BJ (cell line): ENCODE measurements around the gene CFI. TPM values are rescaled to one million over a fixed set of nuclear protein-coding genes. Genes with fewer than 3 reads are reported as not detected.

Experiments
- CTCF ChIA-PET: fragments of 350-600 bp; formaldehyde crosslinking; extraction: SDS; loops from one replicate; lab custom pipeline; 2021; ENCODE audit warnings: antibody characterized with exemption, inconsistent platforms; lab: Yijun Ruan, JAX
- POLR2A ChIA-PET: fragments of 300-600 bp; sonication (Branson Sonifier 250); formaldehyde crosslinking; extraction: SDS; loops from one replicate; lab custom pipeline; 2021; ENCODE audit warnings: antibody characterized with exemption; lab: Charles Lee
- DNase-seq: peaks from one replicate; pipeline ENCODE4 v3.0.0-alpha.2; 2011; ENCODE audit warnings: low read depth
- H3K27me3 ChIP-seq: 2 replicates; pipeline ENCODE4 v1.6.0; 2011; ENCODE audit warnings: low read length; ENCODE audit not compliant: control insufficient read depth, insufficient read depth
- H3K36me3 ChIP-seq: 2 replicates; pipeline ENCODE4 v1.5.1; 2011; ENCODE audit warnings: low read length; ENCODE audit not compliant: control insufficient read depth, insufficient read depth
- H3K4me3 ChIP-seq: 2 replicates; pipeline ENCODE4 v1.5.1; 2011; ENCODE audit warnings: low read depth, mild to moderate bottlenecking, control low read depth, low read length
- polyA plus RNA-seq: library from polyadenylated mRNA; depleted of rRNA; stranded (reverse); fragments of >200 nt; gene quantifications from 2 replicates; pipeline ENCODE4 v1.2.3, GENCODE V29; 2011
- TF ChIP-seq, protein P1 (sequence below): IDR thresholded peaks from 2 replicates; pipeline ENCODE4 v1.5.1; 2011; ENCODE audit warnings: low read depth, mild to moderate bottlenecking, control low read depth, inconsistent platforms, low read length, moderate library complexity; ENCODE audit not compliant: insufficient read depth

The CFI gene
- polyA plus RNA-seq, 1 experiment, result 1.3 TPM

DNA sequence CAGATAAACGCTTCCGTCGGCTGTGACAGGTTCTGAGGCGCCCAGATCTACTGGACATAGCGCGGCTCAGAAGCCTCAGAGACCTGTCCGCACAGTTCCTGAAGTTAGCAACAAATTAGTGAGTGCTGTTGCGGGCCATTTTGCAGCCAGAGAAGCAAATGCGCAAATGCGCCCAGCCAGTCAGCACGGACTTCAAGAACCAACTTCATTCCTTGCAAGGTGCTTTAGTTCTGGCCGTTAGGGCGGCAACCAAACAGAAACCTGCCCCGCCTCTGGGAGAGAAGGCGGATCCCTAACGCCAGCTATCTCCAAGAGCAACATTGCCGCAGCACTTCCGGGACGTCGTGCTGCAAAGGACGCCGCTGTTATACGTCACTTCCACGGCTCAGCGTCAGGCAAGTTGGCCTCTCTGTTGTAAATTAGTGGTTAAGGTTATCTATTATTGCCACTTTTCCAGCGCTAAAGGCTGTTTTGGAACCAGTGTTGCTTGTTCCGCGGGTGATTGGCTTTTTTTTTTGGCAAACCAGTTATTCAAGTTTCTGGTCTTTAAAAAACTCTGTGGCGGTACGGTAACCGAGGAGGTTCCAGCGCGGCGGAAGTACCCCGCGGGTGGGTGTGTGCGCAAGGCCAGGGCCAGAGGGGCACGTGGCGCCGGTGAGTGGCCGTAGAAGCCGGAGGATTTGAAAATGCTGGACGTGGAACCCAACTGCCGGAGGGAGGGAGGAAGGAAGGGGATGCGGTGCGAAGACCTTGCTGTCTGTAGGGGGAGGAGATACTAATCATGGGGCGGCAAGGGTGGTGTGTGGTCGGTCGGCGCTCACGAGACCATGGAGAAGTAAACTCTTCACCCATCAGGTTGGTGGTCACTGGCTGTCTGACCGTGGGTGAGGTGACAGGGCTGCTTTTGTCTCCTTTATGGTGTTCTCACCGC, 13.6 kb upstream of the CFI start, which contains the start of gene GAR1:
TSS of gene GAR1 (plus strand) at position 612 of the 931 bp plus-strand sequence. CDS start 403 bp downstream, outside the sequence.
- DNase-seq, result peak; percentile 58
- TF ChIP-seq, protein P1, sequence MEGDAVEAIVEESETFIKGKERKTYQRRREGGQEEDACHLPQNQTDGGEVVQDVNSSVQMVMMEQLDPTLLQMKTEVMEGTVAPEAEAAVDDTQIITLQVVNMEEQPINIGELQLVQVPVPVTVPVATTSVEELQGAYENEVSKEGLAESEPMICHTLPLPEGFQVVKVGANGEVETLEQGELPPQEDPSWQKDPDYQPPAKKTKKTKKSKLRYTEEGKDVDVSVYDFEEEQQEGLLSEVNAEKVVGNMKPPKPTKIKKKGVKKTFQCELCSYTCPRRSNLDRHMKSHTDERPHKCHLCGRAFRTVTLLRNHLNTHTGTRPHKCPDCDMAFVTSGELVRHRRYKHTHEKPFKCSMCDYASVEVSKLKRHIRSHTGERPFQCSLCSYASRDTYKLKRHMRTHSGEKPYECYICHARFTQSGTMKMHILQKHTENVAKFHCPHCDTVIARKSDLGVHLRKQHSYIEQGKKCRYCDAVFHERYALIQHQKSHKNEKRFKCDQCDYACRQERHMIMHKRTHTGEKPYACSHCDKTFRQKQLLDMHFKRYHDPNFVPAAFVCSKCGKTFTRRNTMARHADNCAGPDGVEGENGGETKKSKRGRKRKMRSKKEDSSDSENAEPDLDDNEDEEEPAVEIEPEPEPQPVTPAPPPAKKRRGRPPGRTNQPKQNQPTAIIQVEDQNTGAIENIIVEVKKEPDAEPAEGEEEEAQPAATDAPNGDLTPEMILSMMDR, result no peak
- Histone ChIP-seq H3K4me3 (peak within 1 kb of the TSS; percentile 65), H3K36me3 (no peaks in the 10 kb centered on the region; the same call in 1 of the 2 replicates), H3K27me3 (no peaks in the 10 kb centered on the region)
- ChIA-PET POLR2A (interaction anchor here (0.6 kb wide), 1 partner anchor 405 kb away, joined by 10 read pairs; no protein-coding TSS in a partner anchor), CTCF (interaction anchor here (0.8 to 2.1 kb wide), 5 partner anchors 11 to 388 kb away, joined by 3 to 14 read pairs (median 4); partner anchors contain the start of genes RRH and SEC24B)

DNA sequence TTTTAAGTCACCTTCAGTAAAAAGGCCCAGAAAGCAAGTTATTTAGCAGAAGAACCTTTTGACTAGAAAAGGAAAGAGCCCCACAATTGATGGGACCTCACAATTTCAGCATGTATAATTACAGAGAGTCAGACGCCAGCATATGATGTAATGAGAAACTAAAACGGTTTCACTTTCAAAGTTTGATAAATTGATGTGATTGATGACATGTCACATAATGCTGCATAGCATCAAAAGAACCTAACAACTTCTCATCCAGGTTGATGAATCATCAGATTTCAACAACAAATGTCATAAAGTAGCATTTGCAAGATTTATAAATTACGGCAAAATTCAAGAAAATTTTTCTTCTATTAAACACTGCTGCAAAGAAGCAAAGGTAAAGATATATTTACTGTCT, 9.9 kb upstream of the CFI start:
- ChIA-PET POLR2A (no interaction called here), CTCF (no interaction called here)
- no peaks in the 10 kb centered on the region for H3K36me3 ChIP-seq
- no peak for DNase-seq
- no peak overlapping the region for H3K4me3 ChIP-seq
- TF ChIP-seq, protein P1, result no peak
- H3K27me3 ChIP-seq, result no peaks in the 10 kb centered on the region

DNA sequence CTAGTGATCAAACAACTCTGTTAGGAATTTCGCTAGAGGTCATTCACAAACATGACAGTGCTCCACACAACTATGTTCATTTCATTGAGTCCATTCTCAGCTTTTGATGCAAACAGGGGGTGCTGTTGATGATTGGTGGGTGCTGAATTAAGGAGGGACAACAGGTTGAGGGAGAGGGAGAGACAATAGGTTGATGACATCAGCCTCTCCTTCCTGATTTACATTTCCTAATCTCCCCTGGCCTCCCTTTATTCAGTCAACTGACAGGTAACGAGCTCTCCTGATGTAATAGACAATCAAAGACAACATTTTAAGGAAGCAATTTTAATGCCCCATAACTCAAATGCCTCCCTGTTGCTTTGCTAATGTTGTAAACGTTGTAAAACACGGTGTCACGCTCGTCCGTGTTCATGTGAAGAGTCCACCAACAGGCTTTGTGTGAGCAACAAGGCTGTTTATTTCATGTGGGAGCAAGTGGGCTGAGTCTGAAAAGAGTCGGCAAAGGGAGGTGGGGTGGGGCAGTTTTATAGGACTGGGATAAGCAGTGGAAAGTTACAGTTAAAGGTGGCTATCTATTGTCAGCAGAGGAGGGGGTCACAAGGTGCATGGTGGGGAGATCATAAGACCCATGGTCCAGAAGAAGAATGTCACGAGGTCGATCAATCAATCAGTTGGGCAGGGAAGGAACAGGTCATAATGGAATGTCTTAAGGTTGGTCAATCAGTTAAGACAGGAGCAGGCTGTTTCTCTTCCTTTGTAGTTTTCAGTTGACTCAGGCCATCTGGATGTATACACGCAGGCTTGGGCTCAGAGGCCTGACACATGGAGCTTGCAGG, 9.0 kb upstream of the CFI start:
- TF ChIP-seq, protein P1, result no peak
- Histone ChIP-seq H3K27me3 (no peaks in the 10 kb centered on the region), H3K4me3 (no peak overlapping the region), H3K36me3 (no peaks in the 10 kb centered on the region)
- DNase-seq, result no peak
- POLR2A ChIA-PET, result interaction anchor here (0.6 kb wide), 1 partner anchor 26 kb away, joined by 5 read pairs; no protein-coding TSS in a partner anchor
- CTCF ChIA-PET, result no interaction called here

DNA sequence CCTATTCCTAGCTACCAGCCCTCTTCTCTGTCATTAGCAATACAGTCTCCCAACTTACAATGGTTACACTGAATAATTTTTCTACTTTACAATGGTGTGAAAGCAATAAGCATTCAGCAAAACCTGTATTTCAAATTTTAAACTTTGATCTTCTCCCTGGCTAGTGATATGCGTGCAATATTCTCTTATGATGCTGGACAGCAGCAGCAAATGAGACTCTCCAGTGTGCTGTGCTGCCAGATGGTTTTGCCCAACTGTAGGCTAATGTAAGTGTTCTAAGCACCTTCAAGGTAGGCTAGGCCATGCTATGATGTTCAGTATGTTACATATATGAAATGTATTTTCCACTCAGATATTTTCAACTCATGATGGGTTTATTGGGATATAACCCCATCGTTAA, 7.9 kb upstream of the CFI start:
- H3K27me3 ChIP-seq, result no peaks in the 10 kb centered on the region
- H3K4me3 ChIP-seq, result no peak overlapping the region
- TF ChIP-seq, protein P1, result no peak
- no peaks in the 10 kb centered on the region for H3K36me3 ChIP-seq
- ChIA-PET CTCF (no interaction called here), POLR2A (no interaction called here)
- no peak for DNase-seq
